NCI-H82 (cell line): ENCODE data around the gene ITGB7.

Experiments
- DNase-seq: peaks from one replicate; lab custom pipeline; 2025; lab: John Stamatoyannopoulos, UW

ITGB7 gene, protein sequence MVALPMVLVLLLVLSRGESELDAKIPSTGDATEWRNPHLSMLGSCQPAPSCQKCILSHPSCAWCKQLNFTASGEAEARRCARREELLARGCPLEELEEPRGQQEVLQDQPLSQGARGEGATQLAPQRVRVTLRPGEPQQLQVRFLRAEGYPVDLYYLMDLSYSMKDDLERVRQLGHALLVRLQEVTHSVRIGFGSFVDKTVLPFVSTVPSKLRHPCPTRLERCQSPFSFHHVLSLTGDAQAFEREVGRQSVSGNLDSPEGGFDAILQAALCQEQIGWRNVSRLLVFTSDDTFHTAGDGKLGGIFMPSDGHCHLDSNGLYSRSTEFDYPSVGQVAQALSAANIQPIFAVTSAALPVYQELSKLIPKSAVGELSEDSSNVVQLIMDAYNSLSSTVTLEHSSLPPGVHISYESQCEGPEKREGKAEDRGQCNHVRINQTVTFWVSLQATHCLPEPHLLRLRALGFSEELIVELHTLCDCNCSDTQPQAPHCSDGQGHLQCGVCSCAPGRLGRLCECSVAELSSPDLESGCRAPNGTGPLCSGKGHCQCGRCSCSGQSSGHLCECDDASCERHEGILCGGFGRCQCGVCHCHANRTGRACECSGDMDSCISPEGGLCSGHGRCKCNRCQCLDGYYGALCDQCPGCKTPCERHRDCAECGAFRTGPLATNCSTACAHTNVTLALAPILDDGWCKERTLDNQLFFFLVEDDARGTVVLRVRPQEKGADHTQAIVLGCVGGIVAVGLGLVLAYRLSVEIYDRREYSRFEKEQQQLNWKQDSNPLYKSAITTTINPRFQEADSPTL

DNA sequence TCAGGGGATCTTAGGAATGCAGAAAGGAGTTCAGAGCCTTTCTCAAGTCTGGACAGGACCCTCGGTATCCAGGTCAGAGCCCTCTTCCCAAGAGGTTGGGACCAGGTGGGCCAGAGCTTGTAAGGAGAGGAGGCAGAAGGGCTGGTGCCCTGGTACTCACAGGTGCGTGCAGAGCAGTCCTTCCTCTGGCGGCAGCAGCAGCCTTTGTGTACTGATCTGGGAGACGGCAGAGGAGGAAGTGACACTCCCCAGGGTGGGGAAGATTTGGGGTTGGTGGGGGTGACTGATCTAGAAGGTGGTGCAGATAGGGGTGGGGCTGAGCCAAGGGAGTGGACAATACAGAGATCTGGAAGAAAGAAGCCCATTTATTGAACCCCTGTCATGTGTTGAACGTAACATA is at the start of gene ITGB7:
TSS of gene ITGB7 (minus strand) at position 210 of the 400 bp plus-strand sequence. CDS start 6,808 bp downstream, outside the sequence.
- no peak for DNase-seq

DNA sequence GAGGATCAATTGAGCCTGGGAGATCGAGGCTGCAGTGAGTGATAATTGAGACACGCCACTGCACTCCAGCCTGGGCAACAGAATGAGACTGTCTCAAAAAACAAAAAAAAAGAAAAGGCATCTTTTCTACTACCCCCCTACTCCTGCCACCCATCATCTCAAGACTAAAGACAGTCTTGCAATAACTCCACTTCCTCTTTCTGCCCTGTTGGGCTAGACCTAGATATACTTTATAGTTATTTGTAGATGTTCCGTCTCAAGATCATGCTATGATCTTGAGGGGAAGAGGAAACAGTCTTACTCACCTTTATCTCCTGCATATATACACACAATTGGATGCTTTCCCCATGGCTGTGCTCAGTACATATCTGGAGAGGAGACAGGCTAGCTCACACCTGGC is 48.9 kb upstream of the ITGB7 start:
- DNase-seq = no peak

DNA sequence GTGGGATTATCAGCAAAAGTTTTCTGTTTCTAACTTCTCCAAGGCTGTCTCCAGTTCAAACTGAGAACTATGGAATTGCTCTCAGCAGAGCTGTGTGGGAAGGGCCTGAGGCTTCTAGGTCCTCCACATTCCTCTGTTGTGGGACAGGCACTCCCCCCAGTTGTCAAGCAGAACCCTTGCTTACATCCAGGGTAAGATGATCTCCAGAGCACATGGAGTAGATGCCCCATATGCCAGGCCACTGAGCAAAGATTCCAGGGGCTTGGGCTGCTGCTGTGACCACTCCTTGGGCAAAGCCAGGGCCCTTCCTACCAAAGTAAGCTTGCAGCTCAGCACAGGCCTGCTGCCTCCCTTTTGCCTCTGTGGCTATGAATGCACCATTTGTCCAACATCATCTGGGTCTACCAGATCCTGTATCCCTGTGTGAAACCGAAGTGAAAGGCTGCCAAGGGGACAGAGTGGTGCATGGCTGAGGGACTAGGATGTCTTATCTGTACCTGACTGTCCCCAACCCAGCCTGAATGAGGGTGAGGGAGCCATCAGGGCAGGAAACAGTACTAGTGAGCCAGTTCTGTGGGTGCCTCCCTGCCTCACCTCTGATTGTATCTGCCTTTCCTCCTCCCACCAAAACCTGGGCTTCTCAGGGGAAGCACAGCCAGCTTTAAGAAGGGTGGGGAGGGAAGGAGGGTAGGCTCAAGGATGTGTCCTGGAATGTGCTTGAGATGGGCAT is 47.9 kb upstream of the ITGB7 start:
- no peak for DNase-seq

DNA sequence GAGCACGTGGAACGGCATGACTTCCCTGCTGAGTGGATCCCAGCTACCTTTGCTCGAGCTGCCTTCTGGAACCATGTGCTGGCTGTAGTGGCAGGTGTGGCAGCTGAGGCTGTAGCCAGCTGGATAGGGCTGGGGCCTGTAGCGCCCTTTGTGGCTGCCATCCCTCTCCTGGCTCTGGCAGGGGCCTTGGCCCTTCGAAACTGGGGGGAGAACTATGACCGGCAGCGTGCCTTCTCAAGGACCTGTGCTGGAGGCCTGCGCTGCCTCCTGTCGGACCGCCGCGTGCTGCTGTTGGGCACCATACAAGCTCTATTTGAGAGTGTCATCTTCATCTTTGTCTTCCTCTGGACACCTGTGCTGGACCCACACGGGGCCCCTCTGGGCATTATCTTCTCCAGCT is 46.2 kb upstream of the ITGB7 start:
- DNase-seq = no peak

DNA sequence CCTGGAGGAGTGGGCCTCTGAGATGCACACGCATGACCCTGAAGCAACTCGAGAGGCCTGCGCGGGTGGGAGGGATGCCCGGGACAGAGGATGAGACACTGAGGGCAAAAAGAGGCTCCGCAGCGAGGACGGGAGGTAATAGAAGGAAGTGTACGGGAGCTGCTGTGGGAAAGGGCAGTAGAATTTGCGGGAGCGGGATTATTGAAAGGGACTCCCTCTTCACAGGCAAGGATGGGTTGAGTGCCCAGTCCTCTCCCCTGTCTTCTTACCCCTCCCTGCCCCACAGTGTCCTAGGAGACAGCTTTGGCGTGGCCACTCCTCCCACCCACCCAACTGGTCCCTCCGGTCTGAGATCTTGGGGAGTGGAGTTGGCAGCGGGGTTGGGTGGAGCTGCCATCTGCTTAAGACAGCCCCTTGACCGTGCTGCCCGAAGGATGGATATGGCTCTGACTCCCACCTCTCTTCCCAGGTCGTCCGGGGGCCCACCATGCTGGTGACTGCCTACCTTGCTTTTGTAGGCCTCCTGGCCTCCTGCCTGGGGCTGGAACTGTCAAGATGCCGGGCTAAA is 45.4 kb upstream of the ITGB7 start:
- no peak for DNase-seq

DNA sequence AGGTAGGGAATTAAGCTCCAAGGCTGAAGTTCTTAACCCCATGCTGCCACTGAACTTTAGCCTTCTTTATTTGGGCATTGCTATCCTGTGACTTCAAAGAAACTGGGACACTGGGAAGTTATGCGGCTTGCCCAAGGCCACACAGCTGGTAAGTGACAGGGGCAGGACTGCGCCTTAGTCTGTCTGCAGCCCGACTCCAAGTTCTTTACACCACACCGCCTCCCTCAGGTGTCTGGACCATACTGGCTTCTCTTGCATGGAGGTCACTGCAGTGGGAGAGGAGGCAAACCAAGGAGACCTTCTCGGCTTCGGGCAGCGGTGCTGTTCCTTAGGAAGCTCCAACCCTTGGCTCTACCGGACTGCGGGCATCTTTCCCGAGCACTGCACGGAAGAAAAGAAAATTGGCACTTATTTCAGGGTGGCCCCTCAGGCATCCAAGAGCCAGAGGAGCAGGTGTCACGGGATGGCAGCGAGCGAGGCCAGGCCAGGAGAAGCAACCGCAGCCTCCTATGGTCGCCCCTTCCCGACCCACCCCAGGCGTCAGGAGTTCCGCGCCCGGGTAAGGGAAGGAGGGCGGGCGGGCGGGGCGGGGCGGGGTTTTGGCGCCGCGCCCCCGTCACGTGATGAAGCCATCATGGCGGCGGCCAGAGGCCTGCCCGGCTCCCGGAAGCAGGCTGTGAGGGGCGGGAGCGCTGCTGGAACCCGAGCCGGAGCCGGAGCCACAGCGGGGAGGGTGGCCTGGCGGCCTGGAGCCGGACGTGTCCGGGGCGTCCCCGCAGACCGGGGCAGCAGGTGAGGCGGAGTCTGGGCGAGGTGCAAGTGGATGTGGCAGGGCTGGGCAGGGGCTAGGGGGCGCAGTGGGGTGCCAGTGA is 44.7 kb upstream of the ITGB7 start:
- peak; percentile 88 for DNase-seq

DNA sequence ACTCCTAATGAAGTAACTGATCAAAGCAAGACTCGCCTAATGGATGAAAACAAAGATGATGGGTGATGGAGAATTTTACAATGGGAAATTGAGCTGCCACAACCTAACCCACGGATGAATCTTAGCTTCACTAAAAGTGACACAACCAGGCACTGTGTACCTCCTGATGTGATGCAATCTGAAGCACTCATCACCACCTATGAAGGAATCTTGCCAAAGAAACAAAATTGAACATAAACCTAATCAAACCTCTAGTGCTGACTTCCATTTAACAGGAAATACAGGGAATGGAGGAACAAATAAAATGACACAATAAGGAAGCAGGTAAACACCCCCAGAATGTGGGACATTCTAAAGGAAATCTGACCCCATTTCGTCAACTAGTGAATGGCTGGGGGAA is 38.2 kb upstream of the ITGB7 start:
- no peak for DNase-seq

DNA sequence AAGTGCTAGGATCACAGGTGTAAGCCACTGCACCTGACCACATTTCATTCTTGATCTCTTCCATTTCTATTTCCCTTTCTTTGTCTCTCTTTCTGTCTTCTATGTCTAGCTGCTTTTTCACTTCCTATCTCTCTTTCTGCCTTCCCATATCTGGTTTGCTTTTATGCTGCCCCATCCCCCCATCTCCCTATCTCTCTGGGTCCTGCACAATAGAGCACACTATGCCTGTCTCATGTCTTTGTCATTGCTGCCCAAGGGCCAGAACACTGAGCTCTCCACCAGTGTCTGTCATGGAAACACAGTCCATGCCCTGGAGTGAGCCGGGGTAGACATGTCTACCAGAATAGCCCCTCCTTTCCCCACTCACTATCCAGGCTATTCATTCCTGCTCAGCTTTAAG is 37.3 kb upstream of the ITGB7 start:
- DNase-seq = no peak

DNA sequence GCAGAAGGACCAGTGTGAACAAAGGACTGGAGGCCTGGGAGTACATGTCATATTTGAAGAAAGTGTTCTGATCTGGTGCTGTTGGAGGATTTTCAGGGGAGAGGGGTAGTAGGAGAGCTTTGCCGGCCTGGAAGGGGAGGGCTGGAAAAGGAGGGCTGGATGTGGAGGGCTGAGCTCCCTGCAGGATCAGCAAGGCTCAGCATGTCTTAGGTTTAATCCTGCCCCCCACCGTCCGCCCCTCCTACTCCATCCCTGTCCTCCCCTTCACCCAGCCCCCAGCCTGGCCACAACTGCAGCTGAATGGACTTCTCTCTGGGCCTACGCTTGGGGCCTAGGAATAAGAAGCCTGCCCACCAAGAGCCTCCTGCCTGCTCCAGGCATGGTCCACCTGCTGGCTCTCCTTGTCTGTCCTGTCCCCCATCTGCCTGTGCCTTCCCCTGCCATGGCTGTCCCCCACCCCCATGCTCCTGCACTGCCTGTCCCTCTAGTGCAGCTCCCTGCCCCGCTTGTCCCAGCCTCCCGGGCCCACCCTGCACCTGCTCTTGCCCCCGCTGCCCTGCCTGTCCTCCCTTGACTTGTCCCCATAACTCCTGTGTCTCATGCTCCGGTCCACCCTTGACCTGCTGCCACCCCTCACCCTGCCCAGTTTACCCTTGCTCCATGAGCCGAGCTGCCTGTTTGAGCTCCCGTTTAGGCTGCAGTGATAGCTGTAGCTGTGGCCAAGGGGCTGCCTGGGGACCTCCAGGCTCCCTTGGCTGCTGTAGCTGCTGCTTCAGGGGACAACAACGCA is 34.8 kb upstream of the ITGB7 start:
- DNase-seq = peak; percentile 91

DNA sequence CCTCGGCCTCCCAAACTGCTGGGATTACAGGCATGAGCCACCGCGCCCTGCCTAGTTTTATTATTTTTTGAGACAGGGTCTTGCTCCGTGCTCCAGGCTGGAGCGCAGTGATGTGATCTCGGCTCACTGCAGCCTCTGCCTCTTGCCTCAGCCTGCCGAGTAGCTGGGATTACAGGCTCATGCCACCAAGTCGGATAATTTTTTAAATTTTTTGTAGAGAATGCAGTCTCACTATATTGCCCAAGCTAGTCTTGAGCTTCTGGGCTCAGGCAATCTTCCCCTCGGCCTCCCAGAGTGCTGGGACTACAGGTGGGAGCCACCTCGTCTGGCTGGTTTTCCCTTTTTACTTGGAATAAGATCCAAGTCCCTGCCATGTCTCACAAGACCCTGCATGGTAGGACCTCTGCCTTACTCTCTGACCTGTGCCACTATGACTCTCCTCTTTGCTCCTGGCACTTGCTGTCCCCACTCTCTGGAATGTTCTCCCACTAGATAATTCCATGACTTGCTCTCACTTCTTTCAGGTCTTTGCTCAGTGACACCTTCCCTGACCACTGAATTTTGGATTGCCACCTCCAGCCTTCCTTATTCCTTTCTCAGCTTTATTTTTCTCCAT is 32.7 kb upstream of the ITGB7 start:
- DNase-seq = no peak

DNA sequence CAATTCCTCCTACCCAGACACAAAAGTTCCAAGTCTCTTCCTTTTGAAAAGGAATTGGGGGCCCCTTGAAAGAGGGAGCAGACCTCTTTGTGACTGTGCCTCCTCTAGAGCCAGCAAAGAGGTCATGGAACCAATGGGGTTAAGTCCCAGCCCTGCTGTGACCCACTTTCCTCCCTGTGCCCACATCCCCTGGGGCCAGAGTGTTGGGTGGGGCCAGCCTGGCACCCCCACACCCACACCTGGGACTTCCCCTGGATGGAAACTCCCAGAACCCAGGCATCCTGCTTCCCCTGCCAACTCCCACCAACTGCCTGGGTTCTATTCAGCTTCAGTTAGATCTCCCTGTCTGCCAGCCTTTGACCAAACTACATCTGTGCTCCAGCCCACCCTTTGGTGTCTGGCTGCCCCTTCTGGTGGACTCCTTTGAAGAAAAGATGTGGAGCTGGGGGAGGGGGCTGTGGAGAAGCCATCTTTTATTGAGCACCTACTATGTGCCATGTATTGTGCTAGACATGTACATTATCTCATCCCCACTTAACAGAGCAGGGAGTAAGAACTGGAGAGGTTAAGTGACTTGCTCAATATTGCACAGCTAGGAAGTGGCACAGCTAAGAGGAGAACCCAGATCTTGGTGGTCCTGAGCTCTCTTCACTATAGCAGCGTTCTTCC is 29.5 kb upstream of the ITGB7 start:
- no peak for DNase-seq

DNA sequence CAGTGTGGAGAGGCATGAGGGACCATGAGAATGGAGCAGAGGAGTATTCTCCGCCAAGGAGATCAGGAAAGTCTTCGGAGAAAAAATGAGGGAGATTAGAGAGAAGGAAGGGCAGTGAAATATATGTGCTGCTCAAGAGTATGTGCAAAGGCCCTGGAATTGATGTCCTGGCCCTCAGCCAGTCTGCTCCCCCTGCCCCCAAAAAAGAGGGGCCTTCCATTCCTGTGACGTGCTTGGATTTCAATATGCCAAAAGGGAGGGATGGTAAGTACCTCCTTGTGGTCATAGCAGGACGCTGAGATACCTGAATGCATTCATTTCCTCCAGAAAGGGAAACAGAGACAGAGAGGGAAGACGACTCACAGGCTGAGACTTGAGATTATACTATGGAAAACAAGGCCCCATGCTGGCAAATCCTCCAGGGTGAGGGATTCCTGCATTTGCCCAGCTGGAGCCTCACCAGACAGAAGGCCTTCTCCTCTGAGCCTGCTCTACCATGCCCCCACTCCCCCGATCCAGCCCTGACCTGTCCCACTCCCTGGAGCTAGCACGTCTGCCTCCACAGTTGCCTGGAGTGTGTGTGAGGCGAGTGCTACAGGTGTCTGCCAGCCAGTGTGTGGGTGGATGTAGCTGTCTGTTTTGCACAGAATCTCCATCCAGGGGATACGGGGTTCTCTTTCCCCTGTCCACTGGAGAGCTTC is 28.8 kb upstream of the ITGB7 start:
- DNase-seq = peak; percentile 45

DNA sequence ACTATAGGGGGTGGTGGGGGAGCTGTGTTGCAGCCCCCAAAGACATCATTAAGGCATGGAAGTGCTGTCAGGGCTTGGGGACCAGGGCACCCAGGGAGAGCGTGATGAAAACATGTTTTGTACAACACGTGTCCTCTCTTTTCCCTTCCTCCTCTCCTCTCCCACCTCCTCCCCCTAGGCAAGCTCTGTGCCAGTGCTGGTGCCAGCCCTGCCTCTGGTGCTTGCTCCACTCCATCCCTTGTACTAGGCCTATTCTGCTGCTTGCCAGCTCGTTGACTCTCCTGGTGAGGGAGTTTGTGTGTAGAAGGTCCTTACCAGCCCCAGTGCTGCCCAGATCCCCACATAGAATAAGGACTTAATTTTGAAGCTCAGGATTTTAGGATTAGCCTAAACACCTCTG is 28.1 kb upstream of the ITGB7 start:
- peak; percentile 60 for DNase-seq

DNA sequence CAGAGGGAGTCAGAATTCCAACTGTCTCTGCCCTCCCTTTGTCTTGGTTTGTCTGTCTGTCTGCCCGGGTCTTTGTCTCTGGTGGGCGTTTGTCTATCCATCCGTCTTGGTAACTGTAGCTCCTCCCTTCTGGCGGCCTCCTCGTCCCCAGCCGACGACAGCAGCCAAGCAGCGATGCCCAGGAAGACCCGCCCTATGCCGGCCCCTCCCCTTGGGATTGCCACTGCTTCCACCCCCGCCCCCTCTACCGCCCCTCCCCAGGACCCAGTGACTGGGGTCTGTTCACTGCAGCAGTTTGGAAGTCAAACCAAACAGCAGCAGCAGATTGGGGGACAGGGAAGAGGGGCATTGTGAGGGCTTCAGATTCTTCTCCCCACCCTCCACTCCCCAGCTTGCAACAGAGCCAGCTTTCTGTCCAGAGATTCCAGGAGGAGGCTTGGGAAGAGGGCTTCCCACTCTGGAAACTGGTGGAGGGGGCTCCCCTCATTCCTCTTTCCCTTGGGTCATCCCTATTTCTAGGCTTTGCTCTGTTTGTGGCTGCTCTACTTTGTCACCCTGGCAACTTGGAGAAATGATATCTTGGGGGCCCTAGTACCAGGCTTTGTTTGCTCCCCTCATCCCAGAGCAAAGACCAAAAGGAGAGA is 27.3 kb upstream of the ITGB7 start:
- DNase-seq = peak; percentile 83

DNA sequence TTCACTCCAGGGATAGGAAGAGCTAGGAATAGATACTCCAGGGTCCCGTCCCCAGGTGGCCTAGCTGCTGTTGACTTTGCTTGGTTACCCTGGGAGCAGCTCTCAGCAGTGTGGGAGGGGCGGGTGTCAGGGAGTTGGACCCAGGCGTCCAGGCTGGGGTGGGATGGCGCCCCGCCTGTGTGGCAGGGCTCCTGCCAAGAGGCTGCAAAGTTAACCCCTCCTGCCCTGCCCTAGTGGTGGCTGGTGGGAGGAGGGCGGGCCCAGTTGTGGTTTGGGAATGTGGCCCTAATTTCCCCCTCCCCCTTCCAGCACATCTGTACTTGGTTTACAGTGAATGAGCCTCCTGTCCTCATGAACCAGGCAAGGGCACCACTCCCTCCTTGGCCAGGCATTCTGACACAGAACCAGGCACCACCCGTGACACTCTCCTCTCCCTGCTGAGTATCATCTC is 26.6 kb upstream of the ITGB7 start:
- DNase-seq = no peak

DNA sequence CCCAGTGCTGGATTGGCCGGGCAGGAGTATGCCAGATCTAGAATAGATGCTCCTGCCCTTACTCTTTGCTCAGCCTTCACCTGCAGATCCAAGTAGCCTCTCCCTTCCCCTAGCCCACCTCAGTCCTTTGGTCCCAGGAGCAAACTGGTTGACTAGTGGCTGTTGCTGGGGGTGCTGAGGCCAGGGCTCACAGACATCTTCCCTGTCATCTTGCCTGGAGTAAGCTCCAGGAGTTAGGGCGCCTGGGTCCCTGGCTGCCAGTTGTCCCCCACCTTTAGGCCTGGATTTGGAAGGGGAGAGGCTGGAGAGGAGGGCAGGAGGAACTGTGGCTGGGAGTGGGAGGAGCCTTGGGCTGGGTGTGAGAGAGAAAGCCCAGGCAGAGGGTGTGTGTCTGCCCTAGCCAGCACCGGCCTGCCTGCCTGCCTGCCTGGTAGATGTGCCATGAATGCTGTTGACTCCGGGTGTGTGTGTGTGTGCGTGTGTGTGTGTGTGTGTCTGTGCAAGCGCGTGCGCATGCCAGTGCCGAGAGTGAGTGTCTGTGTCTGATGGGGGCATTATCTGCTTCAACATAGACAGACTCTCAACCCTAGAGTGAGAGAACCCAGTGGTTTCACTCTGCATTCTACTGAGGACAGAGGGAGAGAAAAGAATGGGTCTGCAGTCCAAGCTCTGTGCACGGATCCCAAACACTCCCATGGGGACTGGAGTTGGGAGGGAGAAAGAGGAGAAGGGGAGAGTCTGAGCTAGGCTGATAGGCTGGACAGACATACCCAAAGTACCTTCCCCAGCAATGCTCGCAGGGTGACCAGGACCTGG is 25.8 kb upstream of the ITGB7 start:
- no peak for DNase-seq

DNA sequence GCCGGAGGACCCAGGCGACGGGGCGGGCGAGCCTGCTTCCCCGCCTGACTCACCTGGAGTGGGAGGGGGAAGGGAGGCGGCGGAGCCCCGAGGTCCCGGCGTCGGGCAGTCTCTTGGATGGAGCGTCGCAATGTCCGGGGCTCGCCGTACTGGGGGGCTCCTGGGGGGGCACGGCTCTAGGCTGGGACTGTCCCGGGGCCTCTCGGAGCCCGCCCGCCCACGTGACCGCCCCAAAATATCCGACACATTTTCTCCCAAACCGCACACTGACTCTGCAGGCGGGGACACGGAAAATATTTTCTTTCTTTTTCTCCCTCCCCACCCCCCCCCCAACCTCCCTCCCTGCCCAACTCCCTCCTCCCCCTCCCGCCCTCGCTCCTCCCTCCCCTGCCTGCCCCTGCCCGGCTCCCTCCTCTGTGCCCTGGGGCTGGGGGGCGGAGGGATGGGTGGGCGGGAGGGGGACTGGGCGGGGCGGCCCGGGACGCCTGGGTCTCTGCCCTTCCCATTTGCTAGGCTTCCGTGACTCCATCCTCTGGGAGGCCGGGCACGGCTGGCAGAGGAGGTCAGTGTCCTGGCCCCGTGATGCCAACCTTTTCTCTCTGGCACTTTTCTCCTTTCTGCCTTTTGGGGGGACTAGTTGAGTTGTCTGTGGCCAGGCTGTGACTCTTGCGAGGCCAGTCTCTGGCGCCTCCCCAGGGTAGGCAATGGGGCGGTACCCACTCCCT is 25.0 kb upstream of the ITGB7 start, which contains the start of gene RARG:
TSS of gene RARG (minus strand) at position 289 of the 725 bp plus-strand sequence. CDS start 4,664 bp downstream, outside the sequence.
- DNase-seq = no peak
